GM10266 (cell line): ENCODE results near the gene CLDN20.

Experiments
- DNase-seq: peaks from one replicate; pipeline ENCODE4 v3.0.0; 2012; ENCODE audit errors: extremely low spot score
- TF ChIP-seq, protein P1 (sequence below): IDR thresholded peaks from 2 replicates; pipeline ENCODE4 v1.5.1; 2012; ENCODE audit warnings: mild to moderate bottlenecking, low read depth; ENCODE audit not compliant: control insufficient read depth, insufficient read depth; ENCODE audit errors: missing control alignments

Gene CLDN20

DNA sequence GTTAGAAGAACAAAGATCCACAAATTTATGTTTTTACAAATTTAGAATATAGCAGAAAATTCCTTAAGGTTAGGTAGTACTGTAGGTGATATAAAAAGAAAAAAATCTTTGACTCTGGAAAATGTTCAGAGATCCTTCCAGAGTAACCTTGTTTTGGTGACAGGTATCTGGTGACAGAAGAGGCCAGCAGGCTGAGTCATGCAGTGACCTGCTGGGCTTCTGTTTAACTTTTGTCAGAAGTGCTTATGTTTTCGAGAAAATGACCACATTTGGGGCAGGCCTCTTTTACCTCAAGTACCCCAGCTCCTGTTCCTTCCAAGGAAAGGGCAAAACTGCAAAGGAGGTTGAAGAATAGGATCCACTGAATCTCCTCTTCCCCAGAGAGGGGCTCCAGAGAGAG, 10.5 kb upstream of the CLDN20 start:
- no peak for DNase-seq
- TF ChIP-seq, protein P1, sequence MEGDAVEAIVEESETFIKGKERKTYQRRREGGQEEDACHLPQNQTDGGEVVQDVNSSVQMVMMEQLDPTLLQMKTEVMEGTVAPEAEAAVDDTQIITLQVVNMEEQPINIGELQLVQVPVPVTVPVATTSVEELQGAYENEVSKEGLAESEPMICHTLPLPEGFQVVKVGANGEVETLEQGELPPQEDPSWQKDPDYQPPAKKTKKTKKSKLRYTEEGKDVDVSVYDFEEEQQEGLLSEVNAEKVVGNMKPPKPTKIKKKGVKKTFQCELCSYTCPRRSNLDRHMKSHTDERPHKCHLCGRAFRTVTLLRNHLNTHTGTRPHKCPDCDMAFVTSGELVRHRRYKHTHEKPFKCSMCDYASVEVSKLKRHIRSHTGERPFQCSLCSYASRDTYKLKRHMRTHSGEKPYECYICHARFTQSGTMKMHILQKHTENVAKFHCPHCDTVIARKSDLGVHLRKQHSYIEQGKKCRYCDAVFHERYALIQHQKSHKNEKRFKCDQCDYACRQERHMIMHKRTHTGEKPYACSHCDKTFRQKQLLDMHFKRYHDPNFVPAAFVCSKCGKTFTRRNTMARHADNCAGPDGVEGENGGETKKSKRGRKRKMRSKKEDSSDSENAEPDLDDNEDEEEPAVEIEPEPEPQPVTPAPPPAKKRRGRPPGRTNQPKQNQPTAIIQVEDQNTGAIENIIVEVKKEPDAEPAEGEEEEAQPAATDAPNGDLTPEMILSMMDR, result no peak

DNA sequence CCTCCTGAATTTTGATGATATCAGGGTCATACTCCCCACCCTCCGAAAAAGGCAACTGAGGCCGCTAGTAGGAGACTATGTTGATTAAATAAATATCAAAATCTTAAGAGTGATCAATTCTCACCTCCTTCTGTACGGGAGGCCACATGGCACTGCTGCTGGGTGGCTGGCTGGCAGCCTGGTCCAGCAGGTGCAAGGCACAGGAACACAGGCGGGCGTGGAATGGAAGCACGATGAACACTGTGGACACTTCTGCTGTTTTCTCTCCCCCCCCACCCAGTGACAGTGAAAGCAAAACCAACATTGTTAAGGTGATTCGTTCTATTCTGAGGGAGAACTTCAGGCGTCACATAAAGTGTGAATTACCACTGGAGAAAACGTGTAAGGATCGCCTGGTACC, 9.7 kb upstream of the CLDN20 start:
- no peak for DNase-seq
- TF ChIP-seq, protein P1, result no peak

DNA sequence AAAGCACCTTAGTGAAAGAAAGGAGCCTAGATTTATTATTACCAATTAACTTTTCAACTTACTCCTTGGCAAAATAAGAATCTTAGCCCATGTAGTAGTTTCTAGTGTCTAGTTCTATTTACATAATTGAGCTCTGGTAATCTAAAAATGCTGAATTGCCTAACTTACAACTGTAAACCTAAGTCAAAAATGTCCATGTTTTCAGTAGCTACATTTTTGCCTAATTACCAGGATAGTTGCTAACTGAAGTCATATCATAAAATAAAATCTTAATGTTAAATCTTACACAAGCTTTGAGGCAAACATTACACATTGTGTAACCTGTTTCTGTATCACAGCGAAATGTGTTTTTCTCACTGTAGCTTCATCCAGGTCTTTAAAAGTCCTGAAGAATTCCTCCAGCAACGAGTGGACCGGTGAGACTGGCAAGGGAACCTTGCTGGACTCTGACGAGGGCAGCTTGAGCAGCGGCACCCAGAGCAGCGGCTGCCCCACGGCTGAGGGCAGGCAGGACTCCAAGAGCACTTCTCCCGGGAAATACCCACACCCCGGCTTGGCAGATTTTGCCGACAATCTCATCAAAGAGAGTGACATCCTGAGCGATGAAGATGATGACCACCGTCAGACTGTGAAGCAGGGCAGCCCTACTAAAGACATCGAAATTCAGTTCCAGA, 7.6 kb upstream of the CLDN20 start:
- no peak for DNase-seq
- TF ChIP-seq, protein P1, result no peak

DNA sequence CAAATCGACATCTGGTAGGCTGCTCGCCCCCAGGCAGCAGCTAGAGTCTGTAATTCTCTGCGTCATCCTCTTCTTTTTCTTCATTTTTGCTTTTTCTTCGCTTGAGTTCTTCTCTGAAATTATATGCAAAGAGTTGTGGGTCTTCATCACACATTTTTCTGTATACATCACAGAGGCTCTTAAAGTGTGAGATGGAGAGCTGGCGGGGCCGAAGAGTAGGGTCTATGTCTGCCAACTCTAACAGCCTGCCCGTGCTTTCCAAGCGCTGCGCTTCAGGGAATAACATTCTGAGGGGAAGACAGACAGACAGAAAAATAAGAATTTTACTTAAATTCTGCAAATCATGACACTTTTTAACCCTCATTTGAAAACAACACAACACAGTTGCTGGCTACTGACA, 6.0 kb upstream of the CLDN20 start:
- DNase-seq, result no peak
- TF ChIP-seq, protein P1, result no peak

DNA sequence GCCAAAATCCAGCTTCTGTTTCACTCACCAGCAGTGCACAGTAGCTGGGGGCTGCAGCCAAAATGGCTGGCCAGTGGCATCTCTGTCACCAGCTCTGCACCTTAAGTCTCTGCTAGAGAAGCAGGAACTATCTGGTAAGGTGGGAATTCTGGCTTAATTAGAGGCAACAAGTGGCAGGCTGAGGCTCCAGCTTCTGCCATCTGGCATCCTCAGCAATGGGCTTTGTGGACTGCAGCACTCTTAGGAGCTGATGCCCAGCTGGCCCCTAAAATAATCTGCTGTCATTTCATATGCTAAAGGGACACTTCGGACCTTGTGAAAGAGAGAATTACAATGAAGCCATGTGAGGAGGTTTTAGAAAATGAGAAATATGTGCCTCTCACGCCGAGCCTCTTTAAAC, 4.6 kb upstream of the CLDN20 start:
- DNase-seq, result no peak
- TF ChIP-seq, protein P1, result no peak

DNA sequence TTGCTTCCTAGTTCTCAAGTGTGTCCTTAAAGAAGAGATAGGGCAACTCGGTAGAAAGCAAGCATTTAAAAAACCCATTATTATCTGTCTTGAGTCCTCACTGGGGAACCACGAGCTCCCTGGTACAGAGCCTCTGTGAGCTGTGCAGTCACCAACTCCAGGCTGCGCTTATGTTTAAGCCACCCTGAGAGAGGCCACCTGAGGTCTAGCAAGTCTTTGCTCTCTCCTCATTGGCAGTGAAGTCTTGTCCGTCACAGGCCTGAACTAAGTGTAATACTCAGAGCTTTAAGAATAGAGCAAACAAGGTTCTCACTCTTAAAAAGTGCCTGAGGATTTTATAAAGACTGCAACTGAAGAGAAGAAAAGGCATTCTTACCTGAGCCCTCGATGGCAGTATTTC, 3.9 kb upstream of the CLDN20 start:
- TF ChIP-seq, protein P1, result no peak
- DNase-seq, result no peak

DNA sequence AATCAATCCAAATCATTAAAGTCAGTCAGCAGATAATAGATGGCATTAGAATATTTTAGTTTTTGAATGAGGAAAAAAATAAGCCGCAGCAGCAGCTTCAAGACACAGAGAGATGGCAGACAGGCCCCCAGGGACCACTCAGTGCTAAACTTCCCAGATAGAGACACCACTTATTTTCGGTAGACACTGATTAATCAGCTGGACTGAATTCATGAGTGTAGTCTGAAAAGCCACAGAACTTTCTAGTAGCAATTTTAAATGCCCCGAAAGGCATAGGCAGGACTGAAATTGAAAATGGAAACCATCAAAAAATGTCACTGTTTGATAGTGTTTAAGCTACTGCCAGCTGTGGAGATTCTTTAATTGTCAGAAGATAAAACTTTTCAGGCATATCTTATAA, 3.1 kb upstream of the CLDN20 start:
- TF ChIP-seq, protein P1, result no peak
- no peak for DNase-seq
